ENCODE data around the gene NAA15. TPM values are rescaled to one million over a fixed set of nuclear protein-coding genes. Genes with fewer than 3 reads are reported as not detected.
A peak's percentile ranks its signal among the peaks of the same experiment; 100 is the strongest.
"Not testable (repeated sequence)": the region's sequence is repeated elsewhere in the genome, so short reads cannot be mapped to it uniquely, and the experiment has no call there.

NAA15 gene
- total RNA-seq, 2 donors from 2014 or later = 71.0 to 86.6 TPM

DNA sequence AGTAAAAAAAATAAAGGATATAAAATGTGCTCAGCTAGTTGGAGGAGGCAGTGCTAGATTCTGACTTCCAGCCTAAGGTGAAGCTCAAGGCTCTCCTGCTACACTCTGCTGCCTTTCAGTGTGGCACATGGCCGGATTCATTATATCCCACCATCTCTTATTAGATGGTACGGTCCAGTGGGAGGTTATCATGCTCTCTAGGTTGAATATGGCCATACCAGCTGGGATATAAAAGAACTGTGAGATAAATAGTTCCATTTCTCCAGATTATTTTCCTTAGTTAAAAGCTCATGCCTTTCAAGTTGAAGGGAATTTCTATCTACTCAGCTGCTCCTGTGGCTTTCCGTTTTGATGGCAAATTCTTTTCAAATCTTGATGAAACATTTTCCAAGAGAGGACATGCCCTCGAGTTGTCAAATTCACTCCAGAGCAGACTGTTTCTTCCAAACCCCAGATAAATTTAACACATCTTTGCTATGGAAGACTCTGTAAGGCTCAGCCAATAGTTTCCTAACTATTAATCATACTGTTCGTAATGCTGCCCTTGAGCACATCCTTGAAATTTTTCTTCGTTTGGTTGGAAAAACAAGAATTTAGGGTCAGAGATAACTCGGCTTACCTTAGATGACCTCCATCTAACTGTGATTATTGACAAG lies 19.1 kb upstream of the NAA15 start:
- Mint-ChIP-seq H3K36me3 (peaks cover 20 to 35% of the 10 kb centered on the region in 2 donors), H3K9me3 (peaks cover 0 to 5% of the 10 kb centered on the region in 2 donors), H3K27ac (no peak overlapping the region)
- DNase-seq (ENCODE audit: low spot score in 2 of 2) (no peak), ATAC-seq (no peak)

DNA sequence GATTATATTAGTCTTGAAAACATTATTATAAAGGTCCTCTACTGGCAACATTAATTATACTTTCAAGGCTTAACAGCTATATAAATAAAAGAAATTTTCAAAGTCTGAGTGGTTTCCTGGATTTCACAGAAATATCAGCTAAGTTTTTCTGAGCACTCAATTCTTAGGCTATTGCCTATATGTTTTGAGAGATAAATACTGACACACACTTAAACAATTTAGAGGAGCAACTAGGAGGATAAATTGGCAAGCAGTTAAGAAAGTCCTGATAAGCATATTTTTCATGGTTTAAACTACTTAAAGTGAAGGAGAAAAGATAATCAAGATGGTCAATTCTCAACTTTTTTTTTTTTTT lies 18.6 kb upstream of the NAA15 start:
- H3K36me3 Mint-ChIP-seq = peaks cover 20 to 35% of the 10 kb centered on the region in 2 donors
- ATAC-seq = no peak
- peaks cover 0 to 5% of the 10 kb centered on the region in 2 donors for H3K9me3 Mint-ChIP-seq
- DNase-seq (ENCODE audit: low spot score in 2 of 2) = no peak
- H3K27ac Mint-ChIP-seq = no peak overlapping the region

GRCh38 chr4:139286186-139286698 lies 15.1 kb upstream of the NAA15 start:
- DNase-seq (ENCODE audit: low spot score in 2 of 2) (no peak), ATAC-seq (no peak)
- H3K36me3 Mint-ChIP-seq = peaks cover 9 to 20% of the 10 kb centered on the region in 2 donors
- peaks cover 0 to 5% of the 10 kb centered on the region in 2 donors for H3K9me3 Mint-ChIP-seq
- no peak overlapping the region for H3K27ac Mint-ChIP-seq

- ATAC-seq (peak; percentile 91 to 92), DNase-seq (ENCODE audit: low spot score in 2 of 2) (peak; percentile 93 to 100)
- H3K9me3 Mint-ChIP-seq = no peaks in the 10 kb centered on the region
- peaks cover 10 to 20% of the 10 kb centered on the region in 2 donors for H3K36me3 Mint-ChIP-seq
- peak overlapping the region; percentile 99 for H3K27ac Mint-ChIP-seq
Measured at GRCh38 chr4:139295206-139295941, 5.9 kb upstream of the NAA15 start.

- ATAC-seq (peak; percentile 28 to 56), DNase-seq (ENCODE audit: low spot score in 2 of 2) (no peak)
- Mint-ChIP-seq H3K9me3 (no peaks in the 10 kb centered on the region), H3K27ac (peak overlapping the region; percentile 99), H3K36me3 (peaks cover 15 to 25% of the 10 kb centered on the region in 2 donors)
Measured at GRCh38 chr4:139295942-139296299, 5.4 kb upstream of the NAA15 start.

GRCh38 chr4:139297001-139297410 lies 4.3 kb upstream of the NAA15 start:
- H3K27ac Mint-ChIP-seq = no peak overlapping the region
- H3K9me3 Mint-ChIP-seq = no peaks in the 10 kb centered on the region
- DNase-seq (ENCODE audit: low spot score in 2 of 2) (no peak), ATAC-seq (no peak)
- peaks cover 26 to 36% of the 10 kb centered on the region in 2 donors for H3K36me3 Mint-ChIP-seq

GRCh38 chr4:139299536-139299935 lies 1.8 kb upstream of the NAA15 start:
- Mint-ChIP-seq H3K27ac (peak overlapping the region in 1 of 2 donors; percentile 98), H3K36me3 (peaks cover 34 to 45% of the 10 kb centered on the region in 2 donors), H3K9me3 (no peaks in the 10 kb centered on the region)
- no peak for DNase-seq (ENCODE audit: low spot score in 2 of 2)
- no peak for ATAC-seq

GRCh38 chr4:139300431-139301112 lies 733 bp upstream of the NAA15 start:
- ATAC-seq (peak; percentile 28 to 64), DNase-seq (ENCODE audit: low spot score in 2 of 2) (peak in 1 of 2 donors; percentile 18)
- no peaks in the 10 kb centered on the region for H3K9me3 Mint-ChIP-seq
- peaks cover 25 to 48% of the 10 kb centered on the region in 2 donors for H3K36me3 Mint-ChIP-seq
- H3K27ac Mint-ChIP-seq = peak overlapping the region; percentile 98 to 99

DNA sequence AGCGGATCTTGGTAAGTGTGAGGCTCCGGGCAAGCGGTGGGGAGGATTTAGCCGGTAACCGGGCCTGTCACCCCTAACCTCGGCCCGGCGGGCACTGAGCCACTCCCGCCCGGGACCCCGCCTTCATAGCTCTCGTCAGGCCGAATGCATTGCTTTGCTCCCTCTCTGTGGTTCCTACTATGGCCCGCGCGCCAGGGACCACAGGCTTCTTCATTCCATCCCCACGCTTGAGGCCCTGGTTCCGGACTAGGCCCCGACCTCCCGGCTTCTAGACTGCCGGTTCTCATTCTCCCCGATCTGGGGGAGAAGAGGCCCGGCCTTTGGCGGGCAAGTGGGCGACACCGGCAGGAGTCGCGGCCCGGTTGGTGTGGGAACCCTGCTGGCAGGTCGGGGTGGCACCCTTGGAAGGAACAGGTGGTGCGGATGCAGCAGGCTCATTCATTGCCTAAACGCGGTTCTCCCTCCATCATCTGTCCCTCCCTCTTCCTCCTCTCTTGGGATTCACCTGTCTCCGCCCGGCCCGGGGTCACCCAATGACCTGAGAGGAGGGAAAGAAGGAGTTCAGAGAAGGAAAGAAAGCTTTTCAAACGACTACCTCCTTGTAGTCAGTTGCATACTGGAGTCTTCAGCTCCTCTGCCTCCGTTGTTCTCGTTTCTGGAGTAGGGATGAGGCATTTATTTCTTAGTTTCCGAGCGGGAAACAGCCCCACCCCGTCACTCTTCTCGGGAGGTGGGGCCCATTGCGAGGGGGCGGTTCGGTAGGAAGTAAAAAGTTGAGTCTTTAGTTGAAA lies 711 bp downstream of the NAA15 start, which contains the start of gene NDUFC1:
TSS of gene NDUFC1 (minus strand) at position 657 of the 791 bp plus-strand sequence. CDS start 6,679 bp downstream, outside the sequence.
- peak; percentile 67 to 70 for DNase-seq (ENCODE audit: low spot score in 2 of 2)
- H3K36me3 Mint-ChIP-seq = peaks cover 24 to 63% of the 10 kb centered on the region in 2 donors
- no peaks in the 10 kb centered on the region for H3K9me3 Mint-ChIP-seq
- H3K27ac Mint-ChIP-seq = peak within 1 kb of the TSS; percentile 98 to 99
- ATAC-seq = peak; percentile 56 to 62

- no peak for ATAC-seq
- no peak for DNase-seq (ENCODE audit: low spot score in 2 of 2)
- Mint-ChIP-seq H3K9me3 (no peaks in the 10 kb centered on the region), H3K36me3 (peaks cover 24 to 59% of the 10 kb centered on the region in 2 donors), H3K27ac (peak overlapping the region; percentile 32 to 72)
Measured at GRCh38 chr4:139304920-139305319, 3.6 kb downstream of the NAA15 start.

DNA sequence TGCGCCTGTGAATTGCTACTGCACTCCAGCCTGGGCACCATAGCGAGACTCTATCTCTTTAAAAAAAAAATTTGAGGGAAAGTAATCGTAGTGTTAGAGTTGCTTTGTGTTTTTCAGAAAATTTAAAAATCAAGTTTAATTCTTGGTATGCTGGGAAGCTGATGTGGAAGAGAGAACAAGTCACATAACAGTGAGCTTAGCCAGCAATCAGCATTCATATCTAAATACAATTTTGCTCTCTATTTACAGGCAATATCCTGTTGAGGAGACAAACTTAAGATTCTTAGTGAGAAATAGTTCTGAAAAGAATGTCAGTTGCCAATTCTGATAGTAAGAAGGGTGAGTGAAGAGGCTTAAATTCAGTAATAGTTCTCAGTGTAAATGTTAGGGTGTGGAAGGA lies 10.6 kb downstream of the NAA15 start:
- DNase-seq (ENCODE audit: low spot score in 2 of 2) (no peak), ATAC-seq (no peak)
- Mint-ChIP-seq H3K27ac (no peak overlapping the region), H3K36me3 (peaks cover 0 to 14% of the 10 kb centered on the region in 2 donors), H3K9me3 (no peaks in the 10 kb centered on the region)

DNA sequence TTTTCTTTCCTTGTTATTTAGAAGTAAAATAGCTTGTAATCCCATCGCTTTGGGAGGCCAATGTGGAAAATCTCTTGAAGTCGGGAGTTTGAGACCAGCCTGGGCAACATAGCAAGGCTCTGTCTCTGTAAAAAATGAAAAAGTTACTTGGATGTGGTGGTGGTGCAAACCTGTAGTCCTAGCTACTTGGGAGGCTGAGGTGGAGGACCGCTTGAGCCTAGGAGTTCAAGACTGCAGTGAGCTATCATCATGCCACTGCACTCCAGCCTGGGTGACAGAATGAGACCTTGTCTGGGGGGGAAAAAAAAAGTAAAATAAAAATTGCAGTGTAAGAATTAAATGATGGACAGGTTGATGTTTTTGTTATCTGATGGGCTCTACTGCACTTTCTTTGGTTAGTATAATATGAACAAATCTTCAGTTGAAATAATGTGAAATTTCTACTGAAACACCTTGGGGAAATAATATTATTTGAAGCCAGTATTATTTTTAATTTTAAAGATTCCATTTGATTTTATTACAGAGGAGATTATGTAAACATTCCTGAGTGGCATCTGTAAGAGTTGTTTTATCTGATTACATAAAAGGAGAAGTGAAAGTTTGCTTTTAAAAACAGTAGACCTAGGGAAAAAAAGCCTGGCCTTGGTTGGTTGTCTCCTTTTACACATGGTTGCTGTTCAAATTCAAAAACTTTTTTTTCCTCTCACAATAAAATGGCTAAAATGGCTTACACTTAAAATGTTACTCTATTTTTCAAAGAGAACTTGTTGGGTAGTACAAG lies 11.4 kb downstream of the NAA15 start:
- ATAC-seq = no peak
- H3K27ac Mint-ChIP-seq = peak overlapping the region in 1 of 2 donors; percentile 67
- DNase-seq (ENCODE audit: low spot score in 2 of 2) = no peak
- no peaks in the 10 kb centered on the region for H3K9me3 Mint-ChIP-seq
- peaks cover 0 to 17% of the 10 kb centered on the region in 2 donors for H3K36me3 Mint-ChIP-seq

- H3K27ac Mint-ChIP-seq = peak overlapping the region; percentile 58 to 66
- not testable (repeated sequence) for H3K9me3 Mint-ChIP-seq; ATAC-seq; DNase-seq (ENCODE audit: low spot score in 2 of 2)
- peaks cover 0 to 17% of the 10 kb centered on the region in 2 donors for H3K36me3 Mint-ChIP-seq
Measured at GRCh38 chr4:139313414-139313813, 12.1 kb downstream of the NAA15 start.

DNA sequence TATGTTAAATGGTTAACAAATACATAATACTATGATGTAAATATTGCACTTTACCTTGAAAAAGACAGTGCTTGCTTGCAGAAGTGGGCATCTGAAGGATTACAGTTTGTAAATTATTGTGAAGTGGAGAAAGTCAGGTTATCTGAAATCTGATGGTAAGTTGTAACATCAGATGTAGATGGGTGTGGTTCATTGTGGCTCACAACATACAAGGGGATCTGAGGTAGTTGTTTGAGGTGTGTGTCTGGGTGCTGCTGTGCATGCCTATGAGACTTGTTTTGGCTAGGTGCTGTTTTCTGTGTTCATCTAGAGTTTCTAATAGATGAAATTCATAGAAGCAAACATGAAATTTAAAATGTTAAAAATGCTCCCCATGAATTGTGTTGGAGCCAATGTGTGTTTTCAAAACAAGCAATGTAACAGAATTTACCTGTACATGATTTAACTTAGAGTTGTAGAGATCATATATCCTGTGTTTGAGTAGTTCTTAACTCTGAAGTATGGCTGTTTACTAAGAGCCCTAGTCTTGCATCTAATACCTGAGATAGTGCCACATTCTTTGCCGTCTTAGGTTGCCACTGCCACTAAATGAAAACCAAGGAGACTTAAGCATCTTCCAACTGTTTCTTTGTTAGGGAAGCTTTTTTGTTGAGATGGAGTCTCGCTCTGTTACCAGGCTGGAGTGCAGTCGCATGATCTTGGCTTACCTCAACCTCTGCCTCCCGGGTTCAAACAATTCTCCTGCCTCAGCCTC lies 12.9 kb downstream of the NAA15 start:
- Mint-ChIP-seq H3K27ac (peak overlapping the region in 1 of 2 donors; percentile 66), H3K36me3 (peaks cover 0 to 17% of the 10 kb centered on the region in 2 donors), H3K9me3 (no peaks in the 10 kb centered on the region)
- ATAC-seq (no peak), DNase-seq (ENCODE audit: low spot score in 2 of 2) (no peak)

DNA sequence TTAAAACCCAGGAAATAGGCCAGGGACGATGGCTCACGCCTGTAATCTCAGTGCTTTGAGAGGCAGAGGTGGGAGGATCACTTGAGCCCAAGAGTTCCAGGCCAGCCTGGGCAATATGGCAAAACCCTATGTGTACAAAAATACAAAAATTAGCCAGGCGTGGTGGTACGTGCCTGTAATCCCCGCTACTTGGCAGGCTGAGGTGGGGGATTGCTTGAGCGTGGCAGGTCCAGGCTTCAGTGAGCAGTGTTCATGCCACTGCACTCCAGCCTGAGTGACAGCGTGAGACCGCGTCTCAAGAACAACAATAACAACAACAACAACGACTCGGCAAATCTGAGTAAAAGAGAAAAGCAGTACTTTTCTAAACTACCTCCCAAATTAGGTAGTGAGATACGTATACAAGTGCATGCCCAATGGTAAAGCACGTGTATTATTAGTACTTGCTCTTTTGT lies 13.9 kb downstream of the NAA15 start:
- ATAC-seq (no peak), DNase-seq (ENCODE audit: low spot score in 2 of 2) (no peak)
- Mint-ChIP-seq H3K36me3 (peaks cover 0 to 25% of the 10 kb centered on the region in 2 donors), H3K9me3 (peaks cover 0 to 6% of the 10 kb centered on the region in 2 donors), H3K27ac (peak overlapping the region in 1 of 2 donors; percentile 69)

All from activated naive CD4-positive, alpha-beta T cell treated with anti-CD3 and anti-CD28 coated beads, Interleukin-2, amount 50 U/mL, for 72 hours (primary cell).